HG03457 (cell line): ENCODE results near the gene DUSP10.
A peak's percentile ranks its signal among the peaks of the same experiment; 100 is the strongest.

Experiments used
- ATAC-seq: cut with Tn5 transposase; IDR thresholded peaks from one replicate; pipeline ENCODE4 v1.9.1; 2021; ENCODE audit warnings: moderate number of reproducible peaks; ENCODE audit not compliant: unreplicated experiment

DUSP10 gene

DNA sequence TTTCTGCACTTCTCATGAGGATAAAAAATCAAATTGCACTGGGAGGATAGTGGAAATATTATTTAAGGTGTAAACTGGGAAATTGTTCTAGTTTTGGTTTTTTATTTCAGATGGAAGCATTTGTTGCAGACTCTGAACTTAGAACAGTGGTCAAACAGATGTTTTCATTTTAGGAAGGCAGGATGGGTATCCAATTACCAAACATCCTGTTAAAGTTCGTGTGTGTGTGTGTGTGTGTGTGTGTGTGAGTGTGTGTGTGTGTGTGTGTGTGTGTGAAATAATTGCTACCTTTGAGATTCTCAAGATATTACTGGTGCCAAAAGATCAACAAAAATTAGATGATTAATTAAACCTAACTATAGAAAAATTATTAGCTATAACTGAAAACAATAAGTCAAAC is 24.3 kb upstream of the DUSP10 start:
- no peak for ATAC-seq

DNA sequence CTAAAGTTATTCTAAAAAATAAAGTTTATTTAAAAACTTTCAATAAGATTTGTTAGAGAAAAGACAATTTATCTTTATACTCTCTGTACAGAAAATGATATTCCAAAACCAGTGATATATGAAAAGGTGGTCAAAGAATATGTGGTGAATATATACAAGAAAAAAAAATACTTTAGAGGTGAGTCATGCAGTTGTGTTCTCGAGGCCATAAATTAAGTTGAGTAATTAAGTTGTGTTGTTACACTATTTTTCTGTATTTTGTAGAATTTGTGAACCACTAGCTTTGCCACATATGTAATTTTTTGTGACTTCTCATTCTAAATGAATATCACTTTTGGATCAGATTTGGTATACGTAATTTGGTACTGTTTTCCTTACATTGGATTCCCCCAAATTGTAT is 23.6 kb upstream of the DUSP10 start:
- no peak for ATAC-seq

DNA sequence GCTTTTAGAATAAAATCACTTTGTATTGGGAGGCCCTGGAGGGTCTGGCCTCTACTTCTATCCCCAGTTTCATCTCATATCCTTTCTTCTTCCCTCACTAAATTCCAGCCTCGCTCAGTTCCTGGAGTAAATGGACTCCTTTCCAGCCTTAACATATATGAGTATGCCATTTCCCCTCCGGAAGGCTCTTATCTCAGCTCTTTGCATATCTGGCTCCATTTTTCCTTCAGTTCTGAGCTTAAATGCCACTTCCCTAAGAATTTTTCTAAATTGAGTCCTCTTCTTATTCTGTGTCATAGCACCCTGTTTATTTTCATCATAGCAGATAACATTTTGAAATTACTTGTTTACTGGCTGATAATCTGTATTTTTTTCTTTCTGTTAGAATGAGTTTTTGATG is 20.2 kb upstream of the DUSP10 start:
- ATAC-seq = no peak

DNA sequence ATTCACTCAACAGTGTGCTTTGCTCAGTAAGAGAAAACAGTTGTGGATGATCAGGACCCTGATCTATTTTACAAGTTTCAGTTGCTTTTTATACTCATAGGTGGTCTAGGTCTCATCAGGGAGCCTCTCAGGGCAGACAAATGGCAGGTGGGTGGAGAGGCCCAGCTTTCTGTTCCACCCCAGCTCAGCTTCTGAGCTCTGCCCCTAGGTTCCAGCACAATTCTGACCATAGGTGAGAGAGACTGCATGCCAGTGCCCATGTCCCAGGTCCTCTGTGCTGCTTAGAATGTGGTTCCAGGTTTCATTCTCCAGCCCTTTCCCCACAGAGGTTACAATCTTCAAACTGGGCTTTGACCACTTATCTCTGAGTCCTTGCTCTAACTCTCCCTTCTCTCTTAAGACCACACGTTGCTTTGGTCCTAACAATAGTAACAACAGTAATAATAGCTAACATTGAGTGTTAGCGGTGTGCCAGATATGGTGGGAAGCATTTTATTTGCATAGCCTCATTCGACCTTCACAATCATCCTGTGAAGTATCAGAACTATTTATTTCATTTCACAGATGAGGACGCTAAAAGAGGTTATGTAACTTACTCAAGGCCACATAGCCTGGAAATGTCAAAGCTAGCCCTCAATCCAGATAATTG is 19.6 kb upstream of the DUSP10 start:
- peak; percentile 56 for ATAC-seq

DNA sequence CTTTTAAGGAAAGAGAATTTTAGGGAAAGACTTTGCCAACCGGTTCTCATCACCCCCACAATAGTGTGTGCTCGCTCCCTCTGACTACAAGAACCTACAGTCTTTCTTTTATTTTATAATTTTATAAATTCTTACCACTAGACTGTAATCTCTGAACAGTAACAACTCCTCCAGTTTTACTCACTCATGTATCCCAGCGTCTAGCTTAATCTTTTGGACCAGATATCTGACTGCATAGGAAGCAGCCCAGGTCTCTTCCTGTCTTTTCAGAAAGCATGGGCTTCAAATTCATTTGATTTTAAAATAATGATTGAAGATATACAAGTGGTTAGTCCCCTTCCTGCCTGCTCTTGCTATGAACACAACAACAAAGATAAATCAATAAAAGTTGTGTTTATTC is 19.0 kb upstream of the DUSP10 start:
- ATAC-seq = no peak

DNA sequence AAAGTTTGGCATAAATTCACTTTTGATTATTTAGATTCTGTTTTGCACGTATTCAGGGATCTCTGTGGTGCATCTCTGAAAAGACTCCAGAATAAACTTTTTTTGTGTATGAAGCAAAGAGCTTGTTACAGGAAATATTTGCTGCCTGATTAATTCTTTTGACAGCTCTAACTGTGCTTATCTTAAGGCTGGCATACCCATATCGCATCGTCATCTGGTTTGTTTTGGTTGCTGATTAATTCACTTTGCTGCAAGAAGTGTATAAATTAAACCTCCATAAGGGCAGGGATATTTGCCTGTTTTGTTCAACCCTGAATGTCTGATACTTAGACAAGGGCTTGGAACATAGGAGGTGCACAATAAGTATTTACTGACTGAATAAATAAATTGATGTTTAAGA is 17.5 kb upstream of the DUSP10 start:
- ATAC-seq = no peak

DNA sequence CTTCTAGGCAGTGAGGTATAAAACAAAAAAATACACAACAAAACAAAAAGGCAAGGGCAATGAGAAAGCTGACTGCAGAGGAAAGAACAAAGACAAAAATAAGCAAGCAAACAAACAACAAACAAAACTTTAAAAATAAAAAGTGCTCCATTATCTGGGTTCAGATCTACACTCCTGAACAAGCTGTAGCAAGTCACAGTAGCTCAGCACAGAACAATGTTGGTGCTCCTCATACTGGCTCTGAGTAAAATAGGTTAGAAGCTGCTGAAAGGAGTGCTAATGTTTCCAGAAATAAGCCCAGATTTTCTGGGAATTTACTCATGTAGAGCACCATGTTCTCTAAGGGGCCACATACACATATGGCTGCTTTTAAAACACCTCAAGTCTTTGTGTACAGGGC is 16.6 kb upstream of the DUSP10 start:
- ATAC-seq = no peak

DNA sequence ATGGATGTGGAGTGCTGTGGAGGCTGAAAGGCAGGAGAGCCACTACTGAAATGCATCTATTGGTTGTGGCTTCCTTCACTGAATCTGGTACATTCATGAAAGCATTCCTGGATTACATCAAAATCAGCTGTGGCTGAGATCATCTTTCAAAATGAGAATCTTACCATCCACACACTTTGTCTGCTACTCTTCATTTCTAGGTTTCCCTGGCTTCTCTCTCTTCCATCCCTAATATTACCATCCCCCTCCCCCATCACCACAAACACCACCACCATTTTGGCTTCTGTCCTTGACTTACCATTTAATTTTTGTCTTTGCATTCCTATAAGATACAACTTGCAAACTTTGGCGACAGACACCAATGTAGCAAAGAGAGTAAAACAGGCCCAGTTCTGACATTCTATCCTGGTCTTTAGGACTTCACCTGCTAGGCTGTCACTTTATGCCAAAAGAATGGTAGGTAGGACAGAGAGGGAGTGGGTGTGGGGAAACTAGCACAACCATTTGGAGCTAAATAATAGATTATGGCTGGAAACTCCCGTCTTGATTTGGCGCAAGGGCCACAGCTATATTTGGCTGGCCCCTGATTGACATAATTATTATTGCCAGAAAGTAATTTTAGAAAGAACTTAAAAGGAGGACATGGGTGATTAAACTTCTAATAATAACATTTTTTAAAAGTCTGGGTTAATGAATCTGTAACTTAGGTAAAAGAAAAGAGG is 15.1 kb upstream of the DUSP10 start:
- no peak for ATAC-seq

DNA sequence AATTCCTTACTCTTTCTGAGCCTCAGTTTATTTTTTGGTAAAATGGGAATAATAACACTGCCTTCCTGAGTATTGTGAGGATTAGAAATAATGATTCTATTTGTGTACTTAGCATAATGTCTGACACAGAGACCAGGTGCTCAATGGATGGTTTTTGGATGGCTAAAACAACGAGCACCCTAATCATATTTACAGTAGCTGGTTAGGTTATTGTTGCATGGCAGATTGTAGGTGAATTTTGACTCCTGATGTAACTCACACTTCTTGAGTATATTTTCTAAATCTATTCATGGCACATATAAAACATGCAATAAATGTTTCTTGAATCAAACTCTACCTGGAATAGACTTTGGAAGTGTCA is 11.9 kb upstream of the DUSP10 start:
- ATAC-seq = peak; percentile 21

DNA sequence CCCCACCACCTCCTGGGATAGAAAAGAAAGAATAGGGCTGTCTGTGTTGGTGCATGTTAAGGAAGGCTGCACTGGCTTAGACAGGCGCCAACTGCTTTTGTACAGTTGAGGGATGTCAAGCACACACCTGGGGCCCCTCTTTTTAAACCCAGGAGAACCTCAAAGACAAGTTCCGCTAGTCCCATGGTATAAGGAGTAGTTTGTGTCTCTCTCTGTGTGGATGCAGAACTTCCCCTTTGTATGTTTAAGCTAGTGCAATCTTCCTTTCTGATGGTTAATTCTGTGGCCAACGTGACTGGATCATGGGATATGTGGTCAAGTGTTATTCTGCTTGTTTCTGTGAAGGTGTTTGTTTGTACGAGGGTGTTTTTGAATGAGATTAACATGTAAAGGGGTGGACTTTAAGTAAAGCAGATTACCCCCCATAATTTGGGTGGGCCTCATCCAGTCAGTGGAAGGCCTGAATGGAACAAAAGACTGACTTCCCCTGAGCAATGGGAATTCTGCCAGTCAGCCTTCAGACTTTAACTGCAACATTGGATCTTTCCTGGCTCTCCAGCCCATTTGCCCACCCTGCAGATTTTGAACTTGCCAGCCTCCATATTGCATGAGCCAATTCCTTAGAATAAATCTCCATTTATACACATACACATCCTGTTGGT is 9.5 kb upstream of the DUSP10 start:
- ATAC-seq = no peak

DNA sequence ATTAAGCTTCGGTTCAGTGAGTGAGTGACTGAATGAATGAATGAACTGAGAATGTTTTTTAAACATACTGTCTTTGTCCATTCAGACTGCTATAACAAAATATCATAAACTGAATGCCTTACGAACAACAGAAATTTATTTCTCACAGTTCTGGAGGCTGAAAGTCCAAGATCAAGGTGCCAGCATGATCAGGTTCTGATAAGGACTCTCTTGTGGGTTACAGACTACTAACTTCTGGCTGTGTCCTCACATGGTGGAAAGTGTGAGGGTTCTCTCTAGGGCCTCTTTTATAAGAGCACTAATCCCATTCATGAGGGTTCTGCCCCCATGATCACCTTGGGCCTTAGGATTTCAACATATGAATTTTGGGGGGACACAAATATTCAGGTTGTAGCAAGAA is 7.1 kb upstream of the DUSP10 start:
- no peak for ATAC-seq

DNA sequence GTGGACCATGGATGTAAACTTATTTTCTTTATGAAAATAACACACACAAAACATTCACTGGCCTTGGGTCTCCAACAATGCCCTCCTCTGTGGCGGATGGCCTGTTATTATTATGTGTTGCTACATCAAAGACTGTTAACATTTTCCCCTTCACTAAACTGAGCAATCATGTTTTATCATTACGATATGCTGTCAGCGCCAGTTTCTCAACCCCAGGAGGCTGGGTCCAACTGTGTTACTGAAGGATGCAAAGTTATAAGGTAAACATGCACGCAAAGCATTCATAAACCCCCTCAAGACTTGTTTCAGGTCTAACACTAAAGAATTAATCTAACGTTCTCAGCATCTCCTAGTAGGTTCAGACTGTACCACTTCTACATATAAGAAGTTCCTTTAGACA is 6.0 kb upstream of the DUSP10 start:
- no peak for ATAC-seq

DNA sequence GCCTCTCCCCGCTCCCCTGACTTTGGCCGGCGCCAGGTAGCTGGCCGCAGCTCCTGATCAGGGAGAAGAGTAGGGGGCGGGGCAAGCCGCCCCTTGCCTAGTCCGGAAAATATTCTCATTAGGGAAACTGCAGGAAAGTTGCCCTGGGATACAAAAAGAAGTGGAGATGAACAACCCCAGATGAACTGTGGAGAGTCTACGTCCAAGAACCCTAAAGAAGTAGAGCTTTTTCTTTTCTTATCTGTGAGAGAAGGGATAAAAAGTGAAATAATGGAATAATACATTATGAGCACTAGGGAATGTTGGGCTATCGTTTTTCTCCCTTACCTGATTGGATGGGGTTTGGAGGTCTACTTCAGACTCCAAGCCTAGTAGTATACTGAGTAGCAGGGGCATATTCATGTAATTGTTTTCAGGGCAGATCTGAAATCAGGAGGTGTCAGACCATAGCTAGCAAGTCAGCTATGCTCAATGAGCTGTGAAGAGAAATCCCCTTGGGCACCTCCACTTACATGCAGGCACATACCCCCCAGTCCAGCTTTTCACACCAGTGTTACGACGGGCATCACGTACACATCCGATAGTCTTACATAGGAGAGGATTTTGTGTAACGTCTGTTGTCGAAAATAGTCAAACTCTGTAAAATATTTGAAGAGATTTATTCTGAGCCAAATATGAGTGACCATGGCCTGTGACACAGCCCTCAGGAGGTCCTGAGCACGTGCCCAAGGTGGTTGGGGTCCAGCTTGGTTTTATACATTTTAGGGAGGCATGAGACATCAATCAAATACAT is 1.7 kb upstream of the DUSP10 start:
- no peak for ATAC-seq

DNA sequence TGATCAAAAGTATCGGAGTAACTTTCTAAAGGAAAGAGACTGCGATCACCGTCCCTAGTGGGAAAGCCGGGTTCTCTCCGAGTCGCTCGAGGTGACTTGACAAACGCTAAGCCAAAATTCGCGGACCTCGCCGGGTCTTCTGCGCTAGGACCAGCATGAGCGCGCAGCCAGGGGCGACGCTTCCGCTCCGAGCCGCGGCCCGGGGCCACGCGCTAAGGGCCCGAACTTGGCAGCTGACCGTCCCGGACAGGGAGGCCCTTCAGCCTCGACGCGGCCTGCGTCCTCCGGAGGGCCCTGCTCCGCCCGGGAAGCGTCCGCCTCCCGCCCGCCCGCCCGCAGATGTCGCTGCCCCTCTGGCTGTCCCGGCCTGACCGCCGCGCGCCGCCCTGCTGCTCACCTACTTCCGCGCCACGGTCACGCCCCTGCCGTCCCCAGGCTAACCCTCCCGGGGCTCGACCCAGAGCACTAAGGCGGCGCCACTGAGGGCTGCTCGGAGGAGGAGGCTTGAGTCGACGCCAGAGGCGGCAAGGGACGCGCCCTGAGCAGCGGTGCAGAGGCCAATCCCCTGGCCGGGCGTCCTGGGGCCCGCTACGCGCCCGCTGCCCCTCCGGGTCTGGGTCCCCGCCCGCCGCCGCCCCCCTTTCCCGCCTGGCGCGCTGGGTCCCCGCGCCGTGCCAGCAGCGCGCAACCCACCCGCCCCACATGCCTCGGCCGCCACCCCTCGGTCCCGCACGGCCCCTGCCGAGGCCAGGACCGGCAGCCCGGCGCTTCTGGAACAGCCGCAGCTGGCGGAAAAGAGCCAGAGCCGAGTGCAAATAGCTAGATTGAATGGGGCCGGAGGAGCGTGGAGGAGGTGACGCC is 896 bp upstream of the DUSP10 start:
- peak; percentile 35 for ATAC-seq

DNA sequence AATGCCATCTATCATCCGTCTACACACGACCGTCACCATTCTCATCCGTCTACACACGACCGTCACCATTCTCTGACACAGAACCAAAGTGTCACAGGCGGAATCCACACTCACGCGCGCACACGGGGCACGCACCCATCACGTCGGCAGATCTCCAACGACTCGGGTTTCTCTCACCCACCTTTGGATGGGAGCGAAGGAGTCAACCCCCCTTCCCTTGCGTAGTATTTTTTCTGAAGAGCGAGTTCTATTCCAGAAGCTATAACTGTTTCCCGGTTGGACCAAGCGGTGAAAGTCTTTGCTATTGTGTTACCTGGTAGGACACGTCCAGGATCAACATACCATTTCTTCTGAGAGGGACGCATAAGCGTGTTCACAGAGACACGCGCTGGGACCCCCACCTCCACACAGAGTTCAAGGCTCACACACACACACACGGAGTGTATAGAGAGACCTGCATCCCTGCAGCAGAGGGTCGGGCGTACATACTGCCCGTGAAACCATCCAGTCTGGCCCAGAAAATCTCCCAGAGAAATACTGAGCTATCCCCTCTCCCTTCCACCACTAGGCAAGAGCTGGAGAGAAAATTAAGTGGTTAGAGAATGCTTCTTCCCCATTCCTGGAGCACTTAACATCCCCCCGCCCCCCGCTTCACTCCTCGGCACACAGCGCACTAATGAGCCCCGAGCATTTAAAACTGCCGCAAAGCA is 741 bp downstream of the DUSP10 start:
- ATAC-seq = no peak

DNA sequence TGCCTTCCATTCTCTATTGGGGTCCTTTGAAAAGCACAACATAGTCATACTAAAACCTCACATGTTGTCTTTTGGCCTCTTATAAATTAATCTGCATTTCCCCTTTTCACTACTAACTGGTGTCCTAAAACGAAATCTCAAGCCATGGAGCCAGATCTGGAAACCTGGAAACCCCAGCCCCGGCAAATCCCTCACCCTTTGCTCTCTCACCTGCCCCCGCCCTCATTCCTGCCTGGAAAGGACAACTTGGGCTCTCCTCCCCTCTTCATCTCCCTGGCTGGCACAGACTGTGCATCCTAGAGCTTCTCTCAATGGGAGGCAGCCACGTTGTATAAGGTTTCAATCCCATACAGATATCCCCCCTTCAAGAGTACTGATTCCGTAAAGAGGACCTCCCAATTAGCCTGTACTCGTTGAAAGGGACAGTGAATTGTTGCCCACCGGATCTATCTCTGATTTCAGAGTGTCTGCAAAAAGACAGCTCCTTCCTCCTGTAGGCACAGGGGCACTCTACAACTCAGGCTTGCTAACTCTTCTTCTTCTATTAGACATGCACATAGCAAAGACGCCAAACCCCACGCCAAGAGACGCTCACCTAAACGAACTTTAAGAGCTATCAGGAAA is 1.4 kb downstream of the DUSP10 start:
- no peak for ATAC-seq

DNA sequence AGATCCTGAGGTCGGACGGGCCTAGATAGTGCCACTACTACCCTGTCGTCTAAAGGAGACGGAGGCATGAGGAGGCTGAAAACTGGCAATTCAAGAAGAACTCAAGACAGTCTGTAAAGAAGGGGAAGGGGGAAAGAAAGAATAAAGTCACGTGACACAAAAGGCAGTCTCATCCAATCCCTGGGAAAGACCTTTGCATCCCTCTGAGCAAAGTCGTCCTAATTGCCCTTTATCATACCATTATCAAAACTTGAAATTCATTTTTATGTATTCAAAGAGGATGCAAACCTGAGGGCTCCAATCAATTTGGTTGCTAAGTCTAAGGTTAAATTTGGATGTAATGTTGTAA is 2.2 kb downstream of the DUSP10 start:
- ATAC-seq = no peak

DNA sequence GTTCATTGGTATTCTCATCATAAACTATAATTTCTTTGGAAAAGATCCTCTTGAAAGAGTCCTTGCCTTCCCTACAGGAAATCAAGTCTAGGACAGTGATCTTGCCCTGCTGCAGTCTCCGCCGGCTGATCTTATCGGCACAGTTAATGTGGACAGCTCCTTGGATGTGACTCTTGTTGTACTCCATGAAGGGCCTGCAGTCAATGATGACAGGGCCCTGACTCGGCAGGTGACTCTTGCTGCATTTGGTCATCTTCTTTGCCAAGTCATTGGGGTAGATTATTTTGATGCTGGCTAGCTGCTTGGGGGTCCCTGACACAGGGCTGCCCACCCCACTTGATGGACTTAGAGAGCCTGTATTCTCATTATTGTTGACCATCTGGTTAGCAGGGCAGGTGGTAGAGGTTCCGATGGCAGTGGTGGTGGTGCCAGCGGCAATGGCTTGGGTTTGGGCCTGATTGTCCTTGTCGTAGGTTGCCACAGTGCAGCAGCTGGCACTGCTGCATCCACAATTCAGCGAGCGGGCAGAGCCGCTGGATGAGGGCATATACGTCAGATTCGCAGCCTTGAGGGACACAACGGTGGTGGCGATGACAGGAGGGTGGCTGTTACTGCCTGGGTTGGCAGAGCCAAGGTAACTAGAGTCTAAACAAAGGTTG is 2.7 kb downstream of the DUSP10 start:
- ATAC-seq = no peak

DNA sequence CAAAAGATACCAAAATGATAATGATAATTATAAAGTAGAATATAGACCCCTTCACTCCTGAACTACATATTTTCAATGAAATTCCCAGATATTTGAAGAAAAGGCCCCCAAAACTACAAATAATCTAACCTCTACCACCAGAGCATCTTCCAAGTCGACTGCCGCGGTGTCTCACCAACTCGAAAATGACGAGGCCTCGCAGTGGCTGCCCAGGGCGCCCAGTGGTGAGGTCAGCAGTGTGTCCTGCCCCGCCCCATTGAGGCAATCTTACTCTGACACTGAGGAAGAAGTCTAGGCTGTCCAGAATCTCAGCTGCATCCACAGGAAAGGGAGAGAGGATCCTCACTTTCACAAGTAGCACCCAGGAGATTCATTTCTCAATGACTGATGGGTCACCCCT is 5.2 kb downstream of the DUSP10 start:
- no peak for ATAC-seq
